Airway epithelial cell (primary cell): ENCODE data around the gene GRIA3. TPM values are rescaled to one million over a fixed set of nuclear protein-coding genes. Genes with fewer than 3 reads are reported as not detected.

Experiments
- total RNA-seq: library from RNA; depleted of rRNA; stranded (reverse); fragments of >200 nt; gene quantifications from 2 replicates; pipeline ENCODE4 v1.2.3, GENCODE V29; 2015

GRIA3 gene
- 0.21 and 0.28 TPM in 2 replicates for total RNA-seq

GRCh38 chrX:123184219-123184865, at the start of gene GRIA3:
GRIA3 (plus strand) TSS chrX:123184278; CDS start chrX:123184536, 258 bp downstream.

